Measurements from ENCODE around the gene SCART1.
"Not testable (repeated sequence)": the region's sequence is repeated elsewhere in the genome, so short reads cannot be mapped to it uniquely, and the experiment has no call there.

SCART1 gene

GRCh38 chr10:133411523-133412380, 42.0 kb upstream of the SCART1 start:
- H3K9ac ChIP-seq (ENCODE audit: low read length): no peak overlapping the region
- H3K4me2 ChIP-seq (ENCODE audit: low read depth, low read length, poor library complexity, severe bottlenecking): no peak overlapping the region
- H3K4me3 ChIP-seq (ENCODE audit: insufficient read depth, low read length, poor library complexity, severe bottlenecking): no peak overlapping the region
- no peaks in the 10 kb centered on the region for H3F3A ChIP-seq (ENCODE audit: insufficient read depth)
- H3K9me3 ChIP-seq (ENCODE audit: insufficient read depth, low read length): peaks cover 16% of the 10 kb centered on the region; the same call in 1 of the 2 replicates
- no peaks in the 10 kb centered on the region for H4K20me1 ChIP-seq (ENCODE audit: low read depth, low read length)
- H3K79me2 ChIP-seq (ENCODE audit: insufficient read depth, low read length): peaks cover 45% of the 10 kb centered on the region; the same call in 1 of the 2 replicates
- H2AFZ ChIP-seq (ENCODE audit: low read depth, low read length, severe bottlenecking): no peak overlapping the region
- TF ChIP-seq CTCF (IDR thresholded peaks at IDR 0.05; ENCODE audit: insufficient read depth, low read length, poor library complexity, severe bottlenecking) (no peak), EZH2phosphoT487 (conservative IDR thresholded peaks at IDR 0.05; ENCODE audit: low read length) (no peak)
- peaks cover 51% of the 10 kb centered on the region for H3K36me3 ChIP-seq (ENCODE audit: low read length)
- no peaks in the 10 kb centered on the region for H3K27me3 ChIP-seq (ENCODE audit: low read length)
- no peaks in the 10 kb centered on the region for H3K9me2 ChIP-seq (replicated peaks; ENCODE audit: insufficient read depth, low read length)
- H3K27ac ChIP-seq (ENCODE audit: low read depth, low read length): no peak overlapping the region

- Histone ChIP-seq H3K9me2 (replicated peaks; ENCODE audit: insufficient read depth, low read length) (no peaks in the 10 kb centered on the region), H3K36me3 (ENCODE audit: low read length) (peaks cover 51% of the 10 kb centered on the region), H3K9me3 (ENCODE audit: insufficient read depth, low read length) (peaks cover 16% of the 10 kb centered on the region; the same call in 1 of the 2 replicates), H4K20me1 (ENCODE audit: low read depth, low read length) (no peaks in the 10 kb centered on the region), H3K79me2 (ENCODE audit: insufficient read depth, low read length) (peaks cover 39% of the 10 kb centered on the region; the same call in 1 of the 2 replicates), H3K4me3 (ENCODE audit: insufficient read depth, low read length, poor library complexity, severe bottlenecking) (no peak overlapping the region), H3K27ac (ENCODE audit: low read depth, low read length) (no peak overlapping the region), H3K9ac (ENCODE audit: low read length) (no peak overlapping the region), H3K27me3 (ENCODE audit: low read length) (no peaks in the 10 kb centered on the region), H3F3A (ENCODE audit: insufficient read depth) (no peaks in the 10 kb centered on the region), H3K4me2 (ENCODE audit: low read depth, low read length, poor library complexity, severe bottlenecking) (no peak overlapping the region), H2AFZ (ENCODE audit: low read depth, low read length, severe bottlenecking) (no peak overlapping the region)
- TF ChIP-seq CTCF (IDR thresholded peaks at IDR 0.05; ENCODE audit: insufficient read depth, low read length, poor library complexity, severe bottlenecking): no peak
- TF ChIP-seq EZH2phosphoT487 (conservative IDR thresholded peaks at IDR 0.05; ENCODE audit: low read length): no peak
These were observed 41.4 kb upstream of the SCART1 start for GRCh38 chr10:133412381-133412711.

- H3K27ac ChIP-seq (ENCODE audit: low read depth, low read length); H3K4me3 ChIP-seq (ENCODE audit: insufficient read depth, low read length, poor library complexity, severe bottlenecking); H3K9me2 ChIP-seq (replicated peaks; ENCODE audit: insufficient read depth, low read length); H3K27me3 ChIP-seq (ENCODE audit: low read length); H3K9ac ChIP-seq (ENCODE audit: low read length); H2AFZ ChIP-seq (ENCODE audit: low read depth, low read length, severe bottlenecking); H4K20me1 ChIP-seq (ENCODE audit: low read depth, low read length); H3F3A ChIP-seq (ENCODE audit: insufficient read depth); H3K4me2 ChIP-seq (ENCODE audit: low read depth, low read length, poor library complexity, severe bottlenecking): not testable (repeated sequence)
- H3K79me2 ChIP-seq (ENCODE audit: insufficient read depth, low read length): peaks cover 23% of the 10 kb centered on the region; the same call in 1 of the 2 replicates
- peaks cover 16% of the 10 kb centered on the region; the same call in 1 of the 2 replicates for H3K9me3 ChIP-seq (ENCODE audit: insufficient read depth, low read length)
- peaks cover 40% of the 10 kb centered on the region for H3K36me3 ChIP-seq (ENCODE audit: low read length)
These were observed 39.3 kb upstream of the SCART1 start for GRCh38 chr10:133414401-133414800.

DNA sequence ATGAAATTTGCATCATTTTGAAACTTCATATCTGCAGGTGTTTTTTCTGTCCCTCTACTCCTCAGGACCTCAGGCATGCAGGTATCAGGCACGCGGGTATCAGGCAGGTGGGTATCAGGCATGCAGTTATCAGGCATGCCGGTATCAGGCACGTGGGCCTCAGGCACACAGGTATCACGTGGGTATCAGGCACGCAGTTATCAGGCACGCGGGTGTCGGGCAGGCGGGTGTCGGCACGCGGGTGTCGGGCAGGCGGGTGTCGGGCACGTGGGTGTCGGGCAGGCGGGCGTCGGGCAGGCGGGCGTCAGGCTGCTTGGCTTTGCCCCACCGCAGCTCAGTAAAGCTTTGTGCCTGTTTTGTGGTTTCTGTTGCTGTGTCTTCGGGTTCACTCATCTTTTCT, 38.0 kb upstream of the SCART1 start:
- H3K79me2 ChIP-seq (ENCODE audit: insufficient read depth, low read length): peaks cover 10% of the 10 kb centered on the region; the same call in 1 of the 2 replicates
- H2AFZ ChIP-seq (ENCODE audit: low read depth, low read length, severe bottlenecking): no peak overlapping the region
- no peaks in the 10 kb centered on the region for H3K27me3 ChIP-seq (ENCODE audit: low read length)
- no peak for TF ChIP-seq EZH2phosphoT487 (conservative IDR thresholded peaks at IDR 0.05; ENCODE audit: low read length)
- no peak for TF ChIP-seq CTCF (IDR thresholded peaks at IDR 0.05; ENCODE audit: insufficient read depth, low read length, poor library complexity, severe bottlenecking)
- no peaks in the 10 kb centered on the region for H3K9me2 ChIP-seq (replicated peaks; ENCODE audit: insufficient read depth, low read length)
- peaks cover 27% of the 10 kb centered on the region for H3K36me3 ChIP-seq (ENCODE audit: low read length)
- no peak overlapping the region for H3K27ac ChIP-seq (ENCODE audit: low read depth, low read length)
- peaks cover 16% of the 10 kb centered on the region; the same call in 1 of the 2 replicates for H3K9me3 ChIP-seq (ENCODE audit: insufficient read depth, low read length)
- H3K4me3 ChIP-seq (ENCODE audit: insufficient read depth, low read length, poor library complexity, severe bottlenecking): no peak overlapping the region
- H3F3A ChIP-seq (ENCODE audit: insufficient read depth): no peaks in the 10 kb centered on the region
- no peak overlapping the region for H3K9ac ChIP-seq (ENCODE audit: low read length)
- no peak overlapping the region for H3K4me2 ChIP-seq (ENCODE audit: low read depth, low read length, poor library complexity, severe bottlenecking)
- H4K20me1 ChIP-seq (ENCODE audit: low read depth, low read length): no peaks in the 10 kb centered on the region

All from SU-DHL-6 (cell line).